GM12878 (cell line): ENCODE measurements around the gene STK10. TPM values are rescaled to one million over a fixed set of nuclear protein-coding genes. Genes with fewer than 3 reads are reported as not detected.

Experiments used
- ATAC-seq: fragments of 200-7000 bp; cut with Tn5 transposase; 3 replicates; pipeline ENCODE4 v1.9.1; 2020; ENCODE audit warnings: mild to moderate bottlenecking, moderate library complexity
- BruUV-seq: library from RNA; stranded (reverse); fragments of 400-500 nt; replicated peaks from 2 replicates; lab custom pipeline; 2021; lab: Mats Ljungman, UMichigan
- CTCF ChIA-PET: fragments of 300-600 bp; sonication (Branson Sonifier 250); formaldehyde crosslinking; extraction: SDS; loops from one replicate; lab custom pipeline; 2021; ENCODE audit warnings: inconsistent platforms; lab: Yijun Ruan, JAX
- POLR2A ChIA-PET: fragments of 350-600 bp; formaldehyde crosslinking; extraction: SDS; loops from one replicate; lab custom pipeline; 2021; ENCODE audit warnings: inconsistent platforms; lab: Charles Lee
- RAD21 ChIA-PET: fragments of 300-600 bp; sonication (Branson Sonifier 250); formaldehyde crosslinking; loops from one replicate; lab custom pipeline; 2023; ENCODE audit warnings: antibody characterized with exemption; ENCODE audit not compliant: unreplicated experiment; lab: Charles Lee
- SMC1A ChIA-PET: fragments of 300-600 bp; sonication (Branson Sonifier 250); formaldehyde crosslinking; loops from one replicate; lab custom pipeline; 2023; ENCODE audit not compliant: unreplicated experiment, uncharacterized antibody; lab: Charles Lee
- DNase-seq: peaks from one replicate; pipeline ENCODE4 v3.0.0-alpha.2; 2011; ENCODE audit warnings: low read depth, low spot score
- FAIRE-seq: peaks from 3 replicates; lab custom pipeline; 2011; peaks lifted over from hg19 to GRCh38; lab: Jason Lieb, UNC
- H2AFZ ChIP-seq: 2 replicates; pipeline ENCODE4 v1.6.0; 2011; ENCODE audit warnings: low read depth, low read length, control low read depth; ENCODE audit not compliant: control insufficient read depth
- H3K27ac ChIP-seq: 2 replicates; pipeline ENCODE4 v1.5.1; 2011; ENCODE audit warnings: control low read depth; ENCODE audit not compliant: control insufficient read depth, insufficient read depth
- H3K27me3 ChIP-seq, 2 experiments: replicated peaks in 1 of 2; 2 replicates each; pipeline versions ENCODE4 v1.6.0 to v1.6.1; 2011; ENCODE audit warnings: low read length in 1 of 2; ENCODE audit not compliant: control insufficient read depth in 2 of 2, insufficient read depth in 2 of 2
- H3K36me3 ChIP-seq, 2 experiments: 2 replicates each; pipeline ENCODE4 v1.5.1; 2011; ENCODE audit warnings: low read length in 1 of 2; ENCODE audit not compliant: control insufficient read depth in 2 of 2, insufficient read depth in 2 of 2
- H3K4me1 ChIP-seq: 2 replicates; pipeline ENCODE4 v1.6.1; 2011; ENCODE audit warnings: mild to moderate bottlenecking, low read length, moderate library complexity, mixed read lengths; ENCODE audit not compliant: control insufficient read depth, insufficient read depth
- H3K4me2 ChIP-seq: 2 replicates; pipeline ENCODE4 v1.6.0; 2011; ENCODE audit warnings: control low read depth; ENCODE audit not compliant: control insufficient read depth, insufficient read depth
- H3K4me3 ChIP-seq: fragments of 200-600 bp; sonication (generic); 2 replicates; pipeline ENCODE4 v1.5.1; 2016
- H3K79me2 ChIP-seq: 2 replicates; pipeline ENCODE4 v1.6.0; 2011; ENCODE audit warnings: low read length; ENCODE audit not compliant: control insufficient read depth, insufficient read depth
- H3K9ac ChIP-seq: 2 replicates; pipeline ENCODE4 v1.8.0; 2011; ENCODE audit warnings: low read length, control low read depth, mixed read lengths; ENCODE audit not compliant: control insufficient read depth, insufficient read depth
- H3K9me3 ChIP-seq: replicated peaks from 3 replicates; pipeline ENCODE4 v1.5.1; 2011; ENCODE audit warnings: mild to moderate bottlenecking, low read length; ENCODE audit not compliant: control insufficient read depth, insufficient read depth
- H4K20me1 ChIP-seq: 2 replicates; pipeline ENCODE4 v1.6.0; 2011; ENCODE audit not compliant: control insufficient read depth, insufficient read depth
- EP300 ChIP-seq, 2 experiments: fragments of 150-350 bp in 1 of 2; IDR thresholded peaks; 2 replicates each; pipeline ENCODE4 v1.6.1; 2011 to 2012; ENCODE audit warnings: low read depth in 2 of 2, low read length in 2 of 2, borderline replicate concordance in 1 of 2, improper control_type of control experiment in 1 of 2, inconsistent platforms in 1 of 2; ENCODE audit not compliant: control insufficient read depth in 1 of 2
- GABPA ChIP-seq: IDR thresholded peaks from 2 replicates; pipeline ENCODE4 v1.6.1; 2014; ENCODE audit warnings: antibody characterized with exemption, low read depth, mild to moderate bottlenecking, inconsistent platforms
- IRF4 ChIP-seq: IDR thresholded peaks from 2 replicates; pipeline ENCODE4 v1.6.1; 2011; ENCODE audit warnings: low read depth, low read length
- JUNB ChIP-seq: IDR thresholded peaks from 2 replicates; pipeline ENCODE4 v1.6.1; 2016; ENCODE audit warnings: antibody characterized with exemption, mild to moderate bottlenecking
- POLR2A ChIP-seq: IDR thresholded peaks from 2 replicates; pipeline ENCODE4 v1.6.1; 2011; ENCODE audit warnings: low read depth, mild to moderate bottlenecking, low read length
- SMAD1 ChIP-seq: fragments of 450-650 bp; IDR thresholded peaks from 2 replicates; pipeline ENCODE4 v1.6.1; 2018; ENCODE audit warnings: mild to moderate bottlenecking, low read depth; ENCODE audit not compliant: partially characterized antibody
- WGBS: methylation state at CpG from one replicate; pipeline ENCODE4 v1.1.6; 2016; ENCODE audit warnings: low lambda C conversion rate; ENCODE audit not compliant: insufficient replicate concordance, insufficient coverage; ENCODE audit errors: missing lambda C conversion rate; 5-methylcytosine and 5-hydroxymethylcytosine counted together
- in situ Hi-C: fragments of 300-500 bp; cut with MboI; formaldehyde crosslinking; loops from 9 replicates; pipeline ENCODE4 v1.14.3; 2018; ENCODE audit warnings: mixed read lengths
- intact Hi-C: fragments of 100-400 bp; cut with micrococcal nuclease; formaldehyde crosslinking; loops from one replicate; pipeline ENCODE4 v1.14.2; 2022; ENCODE audit not compliant: unreplicated experiment
- polyA plus RNA-seq, 11 experiments: library from polyadenylated mRNA; depleted of rRNA in 4 of 11; unstranded in 6 of 11; stranded (reverse) in 5 of 11; fragments of >200 nt; fragmentation: Nextera tagmentation in 4 of 11; fragmentation: Illumina TruSeq in 1 of 11; extraction: Ambion mirVana in 4 of 11; extraction: Trizol in 1 of 11; gene quantifications; 1 replicate in 1 of 11; 2 replicates in 10 of 11; pipeline versions ENCODE4 v1.2.1 to v1.2.3, GENCODE V29; 2011 to 2016; ENCODE audit warnings: inconsistent platforms in 2 of 11, missing spikeins in 2 of 11, low read depth in 1 of 11
- total RNA-seq, 4 experiments: library from RNA; depleted of rRNA in 3 of 4; stranded (reverse); fragments of >200 nt in 3 of 4; fragmentation: Illumina TruSeq in 1 of 4; extraction: Trizol in 1 of 4; gene quantifications; 2 replicates each; pipeline versions ENCODE4 v1.2.1 to v1.2.3, GENCODE V29; 2013 to 2021
- TF ChIP-seq, protein P1 (sequence below): fragments of 150-350 bp; IDR thresholded peaks from 2 replicates; pipeline ENCODE4 v1.6.1; 2016; ENCODE audit warnings: low read depth, low read length
- TF ChIP-seq, protein P2 (sequence below): fragments of 450-650 bp; formaldehyde crosslinking; IDR thresholded peaks from 2 replicates; pipeline ENCODE4 v1.5.0; 2022; ENCODE audit warnings: mild to moderate bottlenecking, missing genetic modification characterization
- TF ChIP-seq, protein P3 (sequence below): fragments of 450-650 bp; IDR thresholded peaks from 2 replicates; pipeline ENCODE4 v1.6.1; 2014; ENCODE audit warnings: mild to moderate bottlenecking
- TF ChIP-seq, protein P4 (sequence below): IDR thresholded peaks from 2 replicates; pipeline ENCODE4 v1.6.1; 2012; ENCODE audit warnings: low read length, inconsistent platforms
- TF ChIP-seq, protein P5 (sequence below): IDR thresholded peaks from 2 replicates; pipeline ENCODE4 v1.6.1; 2012; ENCODE audit warnings: low read depth, low read length, improper control_type of control experiment

STK10 gene
- total and polyA plus RNA-seq, 10 of the 15 experiments (the other 5 are each of a cell fraction or from before 2014, with no cell fraction given): 14.2 to 96.4 (median 50.6) TPM

- H3K4me2 ChIP-seq: peak overlapping the region; percentile 42; the same call in 1 of the 2 replicates
- POLR2A ChIA-PET: interaction anchor here (1.0 to 4.7 kb wide), 2 partner anchors 8 to 26 kb away, joined by 4 to 104 read pairs; partner anchors contain the start of gene STK10
Observed at GRCh38 chr5:172177176-172177575, 10.8 kb downstream of the STK10 start.

More at GRCh38 chr5:172177176-172177575, 10.8 kb downstream of the STK10 start:
- Histone ChIP-seq H2AFZ (no peak overlapping the region), H3K4me1 (peaks cover 72% of the 10 kb centered on the region), H3K9ac (no peak overlapping the region), H3K27me3 (no peaks in the 10 kb centered on the region), H3K36me3 (peaks cover 9 to 21% of the 10 kb centered on the region in 2 experiments; a peak in 3 of 4 replicates), H3K79me2 (peaks cover 92% of the 10 kb centered on the region), H3K4me3 (no peak overlapping the region), H4K20me1 (peaks cover 11% of the 10 kb centered on the region), H3K9me3 (no peaks in the 10 kb centered on the region; the same call in 2 of the 3 replicates), H3K27ac (no peak overlapping the region)
- WGBS: 77% methylated on average over 7 of the region's 7 CpGs
- DNase-seq (no peak), ATAC-seq (no peak), FAIRE-seq (no peak)
- in situ Hi-C loops (loop anchor here (5.0 kb wide), 1 partner anchor 65 kb away; no protein-coding TSS in a partner anchor), intact Hi-C loops (no loop called here)
- BruUV-seq: no TSS peak
- TF ChIP-seq, protein P1, sequence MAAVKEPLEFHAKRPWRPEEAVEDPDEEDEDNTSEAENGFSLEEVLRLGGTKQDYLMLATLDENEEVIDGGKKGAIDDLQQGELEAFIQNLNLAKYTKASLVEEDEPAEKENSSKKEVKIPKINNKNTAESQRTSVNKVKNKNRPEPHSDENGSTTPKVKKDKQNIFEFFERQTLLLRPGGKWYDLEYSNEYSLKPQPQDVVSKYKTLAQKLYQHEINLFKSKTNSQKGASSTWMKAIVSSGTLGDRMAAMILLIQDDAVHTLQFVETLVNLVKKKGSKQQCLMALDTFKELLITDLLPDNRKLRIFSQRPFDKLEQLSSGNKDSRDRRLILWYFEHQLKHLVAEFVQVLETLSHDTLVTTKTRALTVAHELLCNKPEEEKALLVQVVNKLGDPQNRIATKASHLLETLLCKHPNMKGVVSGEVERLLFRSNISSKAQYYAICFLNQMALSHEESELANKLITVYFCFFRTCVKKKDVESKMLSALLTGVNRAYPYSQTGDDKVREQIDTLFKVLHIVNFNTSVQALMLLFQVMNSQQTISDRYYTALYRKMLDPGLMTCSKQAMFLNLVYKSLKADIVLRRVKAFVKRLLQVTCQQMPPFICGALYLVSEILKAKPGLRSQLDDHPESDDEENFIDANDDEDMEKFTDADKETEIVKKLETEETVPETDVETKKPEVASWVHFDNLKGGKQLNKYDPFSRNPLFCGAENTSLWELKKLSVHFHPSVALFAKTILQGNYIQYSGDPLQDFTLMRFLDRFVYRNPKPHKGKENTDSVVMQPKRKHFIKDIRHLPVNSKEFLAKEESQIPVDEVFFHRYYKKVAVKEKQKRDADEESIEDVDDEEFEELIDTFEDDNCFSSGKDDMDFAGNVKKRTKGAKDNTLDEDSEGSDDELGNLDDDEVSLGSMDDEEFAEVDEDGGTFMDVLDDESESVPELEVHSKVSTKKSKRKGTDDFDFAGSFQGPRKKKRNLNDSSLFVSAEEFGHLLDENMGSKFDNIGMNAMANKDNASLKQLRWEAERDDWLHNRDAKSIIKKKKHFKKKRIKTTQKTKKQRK: no peak
- TF ChIP-seq SMAD1 (no peak), IRF4 (no peak), JUNB (no peak), POLR2A (no peak), GABPA (no peak), EP300 (IDR thresholded peaks at IDR 0.05; ENCODE audit: borderline replicate concordance in 1 of 2, control insufficient read depth in 1 of 2, low read depth in 2 of 2, low read length in 2 of 2) (no peak)
- TF ChIP-seq, protein P2, sequence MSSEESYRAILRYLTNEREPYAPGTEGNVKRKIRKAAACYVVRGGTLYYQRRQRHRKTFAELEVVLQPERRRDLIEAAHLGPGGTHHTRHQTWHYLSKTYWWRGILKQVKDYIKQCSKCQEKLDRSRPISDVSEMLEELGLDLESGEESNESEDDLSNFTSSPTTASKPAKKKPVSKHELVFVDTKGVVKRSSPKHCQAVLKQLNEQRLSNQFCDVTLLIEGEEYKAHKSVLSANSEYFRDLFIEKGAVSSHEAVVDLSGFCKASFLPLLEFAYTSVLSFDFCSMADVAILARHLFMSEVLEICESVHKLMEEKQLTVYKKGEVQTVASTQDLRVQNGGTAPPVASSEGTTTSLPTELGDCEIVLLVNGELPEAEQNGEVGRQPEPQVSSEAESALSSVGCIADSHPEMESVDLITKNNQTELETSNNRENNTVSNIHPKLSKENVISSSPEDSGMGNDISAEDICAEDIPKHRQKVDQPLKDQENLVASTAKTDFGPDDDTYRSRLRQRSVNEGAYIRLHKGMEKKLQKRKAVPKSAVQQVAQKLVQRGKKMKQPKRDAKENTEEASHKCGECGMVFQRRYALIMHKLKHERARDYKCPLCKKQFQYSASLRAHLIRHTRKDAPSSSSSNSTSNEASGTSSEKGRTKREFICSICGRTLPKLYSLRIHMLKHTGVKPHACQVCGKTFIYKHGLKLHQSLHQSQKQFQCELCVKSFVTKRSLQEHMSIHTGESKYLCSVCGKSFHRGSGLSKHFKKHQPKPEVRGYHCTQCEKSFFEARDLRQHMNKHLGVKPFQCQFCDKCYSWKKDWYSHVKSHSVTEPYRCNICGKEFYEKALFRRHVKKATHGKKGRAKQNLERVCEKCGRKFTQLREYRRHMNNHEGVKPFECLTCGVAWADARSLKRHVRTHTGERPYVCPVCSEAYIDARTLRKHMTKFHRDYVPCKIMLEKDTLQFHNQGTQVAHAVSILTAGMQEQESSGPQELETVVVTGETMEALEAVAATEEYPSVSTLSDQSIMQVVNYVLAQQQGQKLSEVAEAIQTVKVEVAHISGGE (CRISPR knock-in tag): no peak
- TF ChIP-seq, protein P3, sequence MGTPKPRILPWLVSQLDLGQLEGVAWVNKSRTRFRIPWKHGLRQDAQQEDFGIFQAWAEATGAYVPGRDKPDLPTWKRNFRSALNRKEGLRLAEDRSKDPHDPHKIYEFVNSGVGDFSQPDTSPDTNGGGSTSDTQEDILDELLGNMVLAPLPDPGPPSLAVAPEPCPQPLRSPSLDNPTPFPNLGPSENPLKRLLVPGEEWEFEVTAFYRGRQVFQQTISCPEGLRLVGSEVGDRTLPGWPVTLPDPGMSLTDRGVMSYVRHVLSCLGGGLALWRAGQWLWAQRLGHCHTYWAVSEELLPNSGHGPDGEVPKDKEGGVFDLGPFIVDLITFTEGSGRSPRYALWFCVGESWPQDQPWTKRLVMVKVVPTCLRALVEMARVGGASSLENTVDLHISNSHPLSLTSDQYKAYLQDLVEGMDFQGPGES: no peak
- TF ChIP-seq, protein P4, sequence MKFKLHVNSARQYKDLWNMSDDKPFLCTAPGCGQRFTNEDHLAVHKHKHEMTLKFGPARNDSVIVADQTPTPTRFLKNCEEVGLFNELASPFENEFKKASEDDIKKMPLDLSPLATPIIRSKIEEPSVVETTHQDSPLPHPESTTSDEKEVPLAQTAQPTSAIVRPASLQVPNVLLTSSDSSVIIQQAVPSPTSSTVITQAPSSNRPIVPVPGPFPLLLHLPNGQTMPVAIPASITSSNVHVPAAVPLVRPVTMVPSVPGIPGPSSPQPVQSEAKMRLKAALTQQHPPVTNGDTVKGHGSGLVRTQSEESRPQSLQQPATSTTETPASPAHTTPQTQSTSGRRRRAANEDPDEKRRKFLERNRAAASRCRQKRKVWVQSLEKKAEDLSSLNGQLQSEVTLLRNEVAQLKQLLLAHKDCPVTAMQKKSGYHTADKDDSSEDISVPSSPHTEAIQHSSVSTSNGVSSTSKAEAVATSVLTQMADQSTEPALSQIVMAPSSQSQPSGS: no peak
- TF ChIP-seq, protein P5, sequence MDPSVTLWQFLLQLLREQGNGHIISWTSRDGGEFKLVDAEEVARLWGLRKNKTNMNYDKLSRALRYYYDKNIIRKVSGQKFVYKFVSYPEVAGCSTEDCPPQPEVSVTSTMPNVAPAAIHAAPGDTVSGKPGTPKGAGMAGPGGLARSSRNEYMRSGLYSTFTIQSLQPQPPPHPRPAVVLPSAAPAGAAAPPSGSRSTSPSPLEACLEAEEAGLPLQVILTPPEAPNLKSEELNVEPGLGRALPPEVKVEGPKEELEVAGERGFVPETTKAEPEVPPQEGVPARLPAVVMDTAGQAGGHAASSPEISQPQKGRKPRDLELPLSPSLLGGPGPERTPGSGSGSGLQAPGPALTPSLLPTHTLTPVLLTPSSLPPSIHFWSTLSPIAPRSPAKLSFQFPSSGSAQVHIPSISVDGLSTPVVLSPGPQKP: no peak
- CTCF ChIA-PET: interaction anchor here (6.1 kb wide), 1 partner anchor 9 kb away, joined by 74 read pairs; the partner anchor contains the start of gene STK10
- RAD21 ChIA-PET: interaction anchor here (5.2 to 9.9 kb wide), 2 partner anchors 9 to 64 kb away, joined by 65 to 158 read pairs; partner anchors contain the start of gene STK10
- SMC1A ChIA-PET: interaction anchor here (5.6 kb wide), 1 partner anchor 9 kb away, joined by 103 read pairs; the partner anchor contains the start of gene STK10
